Neuron (in vitro differentiated cells): ENCODE data around the gene FCHSD1.

Experiments
- H2AFZ ChIP-seq: one replicate; pipeline ENCODE4 v1.6.1; 2013; ENCODE audit warnings: low read depth, mild to moderate bottlenecking, inconsistent platforms, low read length, moderate library complexity
- H3K27me3 ChIP-seq: one replicate; pipeline ENCODE4 v1.6.1; 2013; ENCODE audit warnings: low read length; ENCODE audit not compliant: insufficient read depth
- H3K36me3 ChIP-seq: one replicate; pipeline ENCODE4 v1.6.1; 2013; ENCODE audit warnings: low read length; ENCODE audit not compliant: insufficient read depth
- H3K4me1 ChIP-seq: one replicate; pipeline ENCODE4 v1.6.1; 2013; ENCODE audit warnings: low read length; ENCODE audit not compliant: insufficient read depth
- H3K4me3 ChIP-seq: 2 replicates; pipeline ENCODE4 v1.5.1; 2013; ENCODE audit warnings: mild to moderate bottlenecking, low read length, moderate library complexity
- H3K9me3 ChIP-seq: one replicate; pipeline ENCODE4 v1.6.1; 2013; ENCODE audit warnings: low read length

The FCHSD1 gene

DNA sequence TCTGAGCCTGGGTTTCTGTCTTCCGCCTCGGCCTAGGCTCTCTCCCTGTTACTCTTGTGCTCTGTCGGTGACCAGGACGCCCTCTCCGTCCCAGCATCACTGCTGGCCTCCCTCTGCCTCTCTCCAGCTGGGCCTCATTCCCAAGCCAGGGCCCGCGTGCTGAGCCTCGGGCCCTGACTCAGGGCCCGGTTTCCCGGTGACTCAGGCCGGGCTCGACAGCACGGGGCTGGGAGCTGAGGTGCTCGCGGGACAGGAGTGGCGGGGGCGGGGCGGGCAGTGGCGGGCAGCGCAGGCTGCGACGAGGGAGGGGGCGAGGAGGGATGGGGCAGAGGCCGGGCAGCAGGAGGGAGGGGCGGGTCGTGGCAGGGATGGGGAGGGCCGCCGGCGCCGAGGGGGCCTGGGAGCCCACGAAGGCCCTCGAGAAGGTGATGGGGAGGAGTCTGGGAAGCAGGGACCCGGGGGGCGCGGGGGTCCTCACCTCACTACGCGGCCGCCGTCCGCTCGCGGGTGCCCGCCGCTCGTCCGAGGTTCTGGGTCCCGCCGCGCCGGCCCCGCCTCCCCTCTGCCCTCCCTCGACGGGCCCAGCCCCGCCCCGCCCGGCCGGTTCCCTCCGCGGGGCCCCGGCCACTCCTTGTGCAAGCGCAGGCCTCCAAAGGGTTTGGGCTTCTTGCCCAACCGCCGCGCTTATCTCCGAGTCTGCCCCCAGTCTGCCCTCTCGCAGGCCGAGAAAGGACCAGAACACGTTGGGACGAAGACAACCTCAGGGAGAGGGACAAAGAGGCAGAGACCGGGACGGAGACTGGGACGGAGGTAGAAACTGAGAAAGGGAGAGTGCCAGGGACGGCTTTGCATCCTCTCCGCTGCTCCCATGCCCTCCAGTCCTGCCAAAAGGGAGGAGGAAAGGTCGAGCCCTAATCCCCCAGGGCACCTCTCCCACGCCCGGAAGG lies 30.8 kb upstream of the FCHSD1 start, which contains the start of gene ARAP3:
Gene ARAP3 (minus strand): TSS at position 536 of the 947 bp plus-strand sequence. CDS start 1,744 bp downstream, outside the sequence.
- H3K36me3 ChIP-seq: no peaks in the 10 kb centered on the region
- H2AFZ ChIP-seq: peak within 1 kb of the TSS; percentile 26
- H3K27me3 ChIP-seq: no peaks in the 10 kb centered on the region
- H3K4me3 ChIP-seq: peak within 1 kb of the TSS; percentile 41
- H3K9me3 ChIP-seq: no peaks in the 10 kb centered on the region
- peaks cover 17% of the 10 kb centered on the region for H3K4me1 ChIP-seq

DNA sequence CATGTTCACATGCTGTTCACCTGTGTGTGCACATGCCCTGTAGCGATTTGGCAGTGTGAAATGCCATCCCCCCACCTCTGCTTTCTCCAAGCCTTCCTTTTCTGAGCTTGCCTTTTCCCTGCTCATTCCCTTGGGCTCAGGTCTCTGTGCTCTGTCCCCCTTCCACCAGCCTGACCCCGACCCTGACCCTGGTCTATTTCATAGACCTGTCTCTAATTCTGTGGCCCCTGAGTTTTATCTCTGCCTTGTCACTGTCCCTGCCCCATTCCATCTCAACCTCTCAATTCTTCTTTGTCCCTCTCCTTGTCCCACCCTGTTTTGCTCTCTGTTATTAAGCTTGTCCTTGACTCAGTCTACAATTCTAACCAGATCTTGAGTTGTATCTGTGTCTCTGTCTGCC lies 30.1 kb upstream of the FCHSD1 start:
- no peaks in the 10 kb centered on the region for H3K27me3 ChIP-seq
- H3K4me1 ChIP-seq: peaks cover 14% of the 10 kb centered on the region
- peak overlapping the region; percentile 36 for H3K4me3 ChIP-seq
- H3K36me3 ChIP-seq: no peaks in the 10 kb centered on the region
- H3K9me3 ChIP-seq: no peaks in the 10 kb centered on the region
- H2AFZ ChIP-seq: peak overlapping the region; percentile 26

GRCh38 chr5:141680751-141681201 lies 29.6 kb upstream of the FCHSD1 start:
- H3K36me3 ChIP-seq: no peaks in the 10 kb centered on the region
- H2AFZ ChIP-seq: peak overlapping the region; percentile 26
- peak overlapping the region; percentile 36 for H3K4me3 ChIP-seq
- no peaks in the 10 kb centered on the region for H3K9me3 ChIP-seq
- peaks cover 14% of the 10 kb centered on the region for H3K4me1 ChIP-seq
- H3K27me3 ChIP-seq: no peaks in the 10 kb centered on the region

- H3K4me1 ChIP-seq: peaks cover 14% of the 10 kb centered on the region
- no peaks in the 10 kb centered on the region for H3K9me3 ChIP-seq
- H2AFZ ChIP-seq: no peak overlapping the region
- no peaks in the 10 kb centered on the region for H3K36me3 ChIP-seq
- no peak overlapping the region for H3K4me3 ChIP-seq
- H3K27me3 ChIP-seq: no peaks in the 10 kb centered on the region
Measured at GRCh38 chr5:141680178-141680577, 29.0 kb upstream of the FCHSD1 start.

- Histone ChIP-seq H3K9me3 (no peaks in the 10 kb centered on the region), H3K4me3 (no peak overlapping the region)
Measured at GRCh38 chr5:141677415-141677814, 26.2 kb upstream of the FCHSD1 start.

GRCh38 chr5:141675672-141676071 lies 24.5 kb upstream of the FCHSD1 start:
- H3K36me3 ChIP-seq: no peaks in the 10 kb centered on the region
- peaks cover 26% of the 10 kb centered on the region for H3K4me1 ChIP-seq
- no peaks in the 10 kb centered on the region for H3K9me3 ChIP-seq
- H3K27me3 ChIP-seq: no peaks in the 10 kb centered on the region
- no peak overlapping the region for H3K4me3 ChIP-seq
- no peak overlapping the region for H2AFZ ChIP-seq

More at GRCh38 chr5:141677415-141677814, 26.2 kb upstream of the FCHSD1 start:
- Histone ChIP-seq H3K4me1 (peaks cover 33% of the 10 kb centered on the region), H3K27me3 (no peaks in the 10 kb centered on the region), H2AFZ (no peak overlapping the region), H3K36me3 (no peaks in the 10 kb centered on the region)

DNA sequence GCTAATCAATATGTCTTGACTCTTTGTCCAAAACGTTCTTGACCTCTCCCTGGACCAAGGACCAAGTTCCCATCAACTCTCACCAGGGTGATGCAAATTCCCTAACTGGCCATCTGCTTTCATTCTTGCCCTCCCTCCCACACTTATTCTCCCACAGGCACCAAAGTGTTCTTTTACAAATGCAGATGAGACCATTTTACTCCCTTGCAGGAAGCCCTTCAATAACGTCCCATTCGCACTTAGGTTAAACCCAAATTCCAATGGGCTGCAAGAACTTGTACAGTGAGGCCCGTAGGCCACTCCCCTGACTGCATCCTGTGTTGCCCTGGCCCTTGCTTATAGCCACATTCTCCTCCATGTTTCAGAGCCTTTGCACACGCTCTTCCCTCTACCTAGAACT lies 23.5 kb upstream of the FCHSD1 start:
- Histone ChIP-seq H3K4me3 (no peak overlapping the region), H2AFZ (no peak overlapping the region), H3K27me3 (no peaks in the 10 kb centered on the region), H3K4me1 (peaks cover 21% of the 10 kb centered on the region), H3K36me3 (no peaks in the 10 kb centered on the region), H3K9me3 (no peaks in the 10 kb centered on the region)

DNA sequence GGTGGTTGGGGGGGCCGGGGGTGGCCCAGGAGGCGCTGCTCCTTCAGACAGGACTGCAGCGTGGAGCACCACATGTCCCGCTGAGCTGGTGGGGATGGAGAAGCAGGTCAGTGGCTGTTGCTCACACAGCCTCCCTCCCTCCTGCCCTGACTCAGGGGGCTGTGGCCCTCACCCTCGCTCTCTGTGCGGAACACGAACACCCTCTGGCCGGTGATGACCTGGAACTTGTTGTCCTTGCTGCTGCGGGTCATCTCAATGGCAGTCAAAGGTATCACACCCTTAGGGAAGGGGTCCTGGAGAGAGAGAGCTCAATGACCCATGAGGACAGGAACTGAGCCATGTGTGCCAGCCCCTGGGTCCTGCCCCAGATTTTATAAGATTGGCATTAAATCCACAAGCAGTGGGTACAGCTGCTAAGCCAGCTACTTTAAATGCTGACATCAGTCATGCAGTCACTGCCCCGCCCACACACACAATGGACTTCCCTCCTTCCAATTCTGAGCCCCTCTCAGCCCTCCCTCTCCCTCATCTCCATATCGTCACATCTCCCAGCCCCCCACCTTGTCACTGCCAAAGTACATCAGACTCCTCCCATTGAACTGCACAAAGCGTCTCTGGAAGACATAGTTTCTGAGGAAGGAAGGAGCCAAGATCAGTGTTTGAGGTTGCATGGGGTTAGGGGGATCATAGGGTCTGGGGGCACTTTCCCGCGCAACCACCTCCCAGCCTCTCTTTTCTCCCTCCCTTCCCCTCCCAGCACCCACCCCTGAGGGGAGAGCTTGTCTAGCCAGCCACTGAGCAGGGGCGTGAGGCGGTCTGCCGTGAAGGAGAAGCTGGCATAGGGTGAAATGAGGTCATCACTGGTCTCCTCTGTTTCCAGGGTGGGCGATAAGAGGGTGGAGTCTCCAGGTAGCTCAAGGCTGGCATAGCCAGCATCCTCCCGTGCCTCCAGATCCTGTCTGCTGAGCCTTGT lies 21.9 kb upstream of the FCHSD1 start:
- Histone ChIP-seq H2AFZ (no peak overlapping the region), H3K4me3 (no peak overlapping the region), H3K36me3 (no peaks in the 10 kb centered on the region), H3K4me1 (peaks cover 21% of the 10 kb centered on the region), H3K9me3 (no peaks in the 10 kb centered on the region), H3K27me3 (no peaks in the 10 kb centered on the region)

DNA sequence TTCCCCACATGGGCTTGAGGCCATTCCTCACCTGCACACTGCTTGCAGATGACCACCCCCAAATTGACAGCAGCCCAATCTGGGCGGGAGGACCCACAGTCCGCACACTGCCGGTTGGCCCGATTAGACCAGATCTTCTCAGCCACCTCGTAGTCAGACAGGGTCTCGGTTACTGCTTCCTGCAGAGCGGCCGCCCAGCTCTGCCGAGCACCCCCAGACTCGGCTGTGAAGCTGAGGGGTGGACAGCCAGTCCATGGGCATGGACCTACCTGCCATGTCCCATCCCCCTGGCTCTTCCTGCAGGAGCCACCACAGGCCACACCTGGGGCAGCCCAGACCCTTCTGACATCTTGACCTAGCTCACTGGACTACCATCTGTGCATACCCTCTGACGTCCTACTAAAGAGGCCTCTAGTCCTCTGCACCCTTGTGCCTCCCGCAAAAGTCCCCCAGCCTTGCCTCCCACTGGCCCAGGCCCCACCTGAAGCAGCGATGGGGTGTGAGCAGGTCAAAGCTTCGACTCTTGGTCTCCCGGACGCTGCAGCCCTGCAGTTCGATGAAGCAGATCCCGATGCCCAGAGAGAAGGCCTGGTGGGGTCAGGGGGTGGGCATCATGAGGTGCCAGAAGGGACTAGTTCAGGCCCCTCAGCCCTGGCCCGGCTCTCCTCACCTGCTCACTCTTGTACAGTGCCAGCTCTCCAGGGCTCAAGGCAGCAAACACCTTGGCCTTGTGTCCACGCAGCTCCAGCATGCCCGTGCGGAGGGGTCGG lies 21.0 kb upstream of the FCHSD1 start:
- H3K36me3 ChIP-seq: no peaks in the 10 kb centered on the region
- no peaks in the 10 kb centered on the region for H3K27me3 ChIP-seq
- H3K9me3 ChIP-seq: no peaks in the 10 kb centered on the region
- H3K4me1 ChIP-seq: peaks cover 21% of the 10 kb centered on the region
- H2AFZ ChIP-seq: no peak overlapping the region
- no peak overlapping the region for H3K4me3 ChIP-seq

- no peaks in the 10 kb centered on the region for H3K27me3 ChIP-seq
- no peak overlapping the region for H2AFZ ChIP-seq
- H3K9me3 ChIP-seq: no peaks in the 10 kb centered on the region
- H3K4me1 ChIP-seq: peaks cover 16% of the 10 kb centered on the region
- no peak overlapping the region for H3K4me3 ChIP-seq
- no peaks in the 10 kb centered on the region for H3K36me3 ChIP-seq
Measured at GRCh38 chr5:141669520-141669919, 18.3 kb upstream of the FCHSD1 start.

DNA sequence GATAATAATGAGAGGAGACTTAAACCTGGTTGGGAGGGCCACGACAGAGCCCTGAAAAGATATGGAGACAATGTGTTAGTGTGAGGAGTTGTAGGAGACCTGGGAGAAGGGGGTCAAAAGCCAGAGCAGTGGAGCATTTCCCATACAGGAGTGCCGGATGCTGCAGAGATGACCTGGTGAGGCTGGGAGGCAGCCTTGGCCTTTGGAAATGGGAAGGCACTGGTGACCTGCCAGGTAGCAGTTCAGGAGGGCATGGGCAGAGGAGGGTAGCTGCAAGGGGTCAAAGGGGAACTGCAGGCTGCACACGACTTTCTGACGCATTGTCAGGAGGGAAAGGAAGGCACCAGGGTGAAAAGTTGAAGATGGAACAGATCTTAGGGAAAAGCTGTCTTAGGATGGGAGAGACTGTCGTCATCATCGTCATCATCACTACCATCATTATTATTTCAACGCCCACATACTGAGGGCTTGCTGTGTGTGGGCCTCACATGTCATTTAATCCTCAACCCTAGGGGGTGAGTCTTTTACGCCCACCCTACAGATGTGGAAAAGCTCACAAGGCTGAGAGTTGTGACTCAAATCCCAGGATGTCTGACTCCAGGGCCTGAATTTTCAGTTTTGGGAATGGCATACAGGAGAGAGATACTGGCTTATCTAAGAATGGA lies 17.5 kb upstream of the FCHSD1 start:
- H3K4me1 ChIP-seq: peaks cover 16% of the 10 kb centered on the region
- no peaks in the 10 kb centered on the region for H3K9me3 ChIP-seq
- H3K27me3 ChIP-seq: no peaks in the 10 kb centered on the region
- H3K4me3 ChIP-seq: no peak overlapping the region
- no peaks in the 10 kb centered on the region for H3K36me3 ChIP-seq
- no peak overlapping the region for H2AFZ ChIP-seq
